ENCODE data around the gene KLC1. TPM values are rescaled to one million over a fixed set of nuclear protein-coding genes. Genes with fewer than 3 reads are reported as not detected.
"Not testable (repeated sequence)": the region's sequence is repeated elsewhere in the genome, so short reads cannot be mapped to it uniquely, and the experiment has no call there.

Gene KLC1
- total RNA-seq, 4 donors from 2014 or later, result 205 to 427 (median 291) TPM

DNA sequence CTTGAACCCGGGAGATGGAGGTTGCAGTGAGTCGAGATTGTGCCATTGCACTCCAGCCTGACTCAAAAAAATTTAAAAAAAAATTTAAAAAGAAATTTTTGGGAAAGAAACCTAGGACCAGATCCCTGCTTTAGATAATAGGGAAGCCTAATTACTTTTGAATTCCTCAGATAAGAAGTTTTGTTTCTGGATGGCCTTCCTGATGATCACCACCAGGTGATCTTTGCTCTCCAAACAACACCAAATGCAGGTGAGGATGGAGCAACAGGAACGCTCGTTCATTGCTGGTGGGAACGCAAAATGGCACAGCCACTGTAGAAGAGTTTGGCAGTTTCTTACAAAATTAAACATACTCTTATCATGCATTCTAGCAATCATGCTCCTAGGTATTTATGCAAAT, 28.5 kb upstream of the KLC1 start:
- Histone ChIP-seq H3K36me3 (no peaks in the 10 kb centered on the region), H3K4me3 (no peak overlapping the region), H3K9me3 (no peaks in the 10 kb centered on the region), H3K4me1 (peaks cover 0 to 3% (median 0%) of the 10 kb centered on the region in 4 donors), H3K27me3 (no peaks in the 10 kb centered on the region), H3K27ac (no peak overlapping the region)
- 93 to 94% methylated on average over 5 of the region's 5 CpGs for WGBS, 2 donors (ENCODE audit: low coverage in 1 of 2)
- DNase-seq, result no peak
- in situ Hi-C loops (cut with MboI; ENCODE audit: low pct_ligation_motif_present in 1 of 4, low pct_unique_long_range_greater_than_20kb in 1 of 4, low sequenced_read_pairs in 3 of 4) (no loop called here), intact Hi-C loops (cut with DNase I; ENCODE audit: low total_unique reads) (no loop called here)
- TF ChIP-seq, protein P1, sequence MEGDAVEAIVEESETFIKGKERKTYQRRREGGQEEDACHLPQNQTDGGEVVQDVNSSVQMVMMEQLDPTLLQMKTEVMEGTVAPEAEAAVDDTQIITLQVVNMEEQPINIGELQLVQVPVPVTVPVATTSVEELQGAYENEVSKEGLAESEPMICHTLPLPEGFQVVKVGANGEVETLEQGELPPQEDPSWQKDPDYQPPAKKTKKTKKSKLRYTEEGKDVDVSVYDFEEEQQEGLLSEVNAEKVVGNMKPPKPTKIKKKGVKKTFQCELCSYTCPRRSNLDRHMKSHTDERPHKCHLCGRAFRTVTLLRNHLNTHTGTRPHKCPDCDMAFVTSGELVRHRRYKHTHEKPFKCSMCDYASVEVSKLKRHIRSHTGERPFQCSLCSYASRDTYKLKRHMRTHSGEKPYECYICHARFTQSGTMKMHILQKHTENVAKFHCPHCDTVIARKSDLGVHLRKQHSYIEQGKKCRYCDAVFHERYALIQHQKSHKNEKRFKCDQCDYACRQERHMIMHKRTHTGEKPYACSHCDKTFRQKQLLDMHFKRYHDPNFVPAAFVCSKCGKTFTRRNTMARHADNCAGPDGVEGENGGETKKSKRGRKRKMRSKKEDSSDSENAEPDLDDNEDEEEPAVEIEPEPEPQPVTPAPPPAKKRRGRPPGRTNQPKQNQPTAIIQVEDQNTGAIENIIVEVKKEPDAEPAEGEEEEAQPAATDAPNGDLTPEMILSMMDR (IDR thresholded peaks at IDR 0.05), result no peak
- TF ChIP-seq EP300 (IDR thresholded peaks at IDR 0.05; ENCODE audit: low read depth) (no peak), POLR2A (IDR thresholded peaks at IDR 0.05) (no peak), POLR2AphosphoS5 (IDR thresholded peaks at IDR 0.05) (no peak)

DNA sequence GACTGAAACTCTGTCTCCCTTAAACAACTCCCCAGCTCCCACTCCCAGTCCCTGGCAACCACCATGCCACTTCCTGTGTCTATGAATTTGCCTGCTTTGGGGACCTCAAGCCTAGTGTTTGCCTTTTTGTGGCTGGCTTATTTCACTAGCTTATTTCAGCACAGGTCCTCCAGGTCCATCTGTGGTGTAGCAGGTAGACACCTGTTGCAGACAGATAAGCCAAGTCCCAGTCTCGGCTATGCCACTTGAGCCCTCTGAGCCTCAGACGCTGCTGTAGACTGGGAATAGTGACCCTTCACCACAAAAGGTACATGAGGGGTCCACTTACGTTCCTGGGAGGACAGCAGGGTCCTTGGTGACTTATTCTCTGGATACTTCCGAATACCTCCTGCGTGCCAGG, 24.4 kb upstream of the KLC1 start:
- no peak for DNase-seq
- no peaks in the 10 kb centered on the region for H3K36me3 ChIP-seq
- peaks cover 13% of the 10 kb centered on the region for H3K27me3 ChIP-seq
- H3K4me1 ChIP-seq, result peaks cover 4 to 22% (median 18%) of the 10 kb centered on the region in 4 donors
- no peak overlapping the region for H3K27ac ChIP-seq
- in situ Hi-C loops (cut with MboI; ENCODE audit: low pct_ligation_motif_present in 1 of 4, low pct_unique_long_range_greater_than_20kb in 1 of 4, low sequenced_read_pairs in 3 of 4) (no loop called here), intact Hi-C loops (cut with DNase I; ENCODE audit: low total_unique reads) (no loop called here)
- TF ChIP-seq POLR2AphosphoS5 (IDR thresholded peaks at IDR 0.05) (no peak), POLR2A (IDR thresholded peaks at IDR 0.05) (no peak), EP300 (IDR thresholded peaks at IDR 0.05; ENCODE audit: low read depth) (no peak)
- TF ChIP-seq, protein P1 (IDR thresholded peaks at IDR 0.05), result no peak
- no peaks in the 10 kb centered on the region for H3K9me3 ChIP-seq
- whole genome bisulfite sequencing, 2 donors (ENCODE audit: low coverage in 1 of 2), result 94 to 100% methylated on average over 2 to 5 of the region's 5 CpGs
- H3K4me3 ChIP-seq, result no peak overlapping the region

DNA sequence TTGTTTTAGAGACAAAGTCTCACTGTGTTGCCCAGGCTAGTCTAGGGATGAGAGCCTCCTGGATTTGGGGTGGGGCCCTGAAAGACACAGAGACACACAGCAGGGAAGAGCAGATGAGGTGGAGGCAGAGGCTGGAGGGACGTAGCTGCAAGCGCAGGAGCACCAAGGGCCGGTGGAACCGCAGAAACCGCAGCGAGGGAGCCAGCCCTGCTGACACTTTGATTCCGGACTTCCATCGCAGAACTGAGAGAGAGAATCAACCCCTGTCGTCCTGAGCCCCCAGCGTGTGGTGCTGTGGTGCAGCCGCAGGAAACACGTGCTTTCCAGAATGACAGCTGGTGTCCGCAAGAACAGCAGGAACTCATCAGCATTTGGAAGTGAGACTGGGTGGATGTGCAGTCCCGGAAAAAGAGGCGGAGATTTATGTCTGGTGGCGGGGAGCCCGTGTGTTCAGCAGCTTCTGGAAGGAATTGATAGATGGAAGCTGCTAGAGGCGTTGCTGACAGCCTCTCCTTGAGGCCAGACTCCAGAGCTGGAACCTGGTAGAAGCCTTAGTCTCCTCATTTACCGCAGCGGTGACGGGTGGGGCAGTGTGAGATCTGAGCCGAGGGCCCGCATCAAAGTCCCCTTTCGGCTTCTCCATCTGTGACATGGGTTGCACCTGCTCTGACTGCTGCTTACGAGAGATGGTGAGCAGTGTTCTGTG, 21.9 kb upstream of the KLC1 start:
- H3K4me1 ChIP-seq, result peaks cover 4 to 22% (median 18%) of the 10 kb centered on the region in 4 donors
- in situ Hi-C loops (cut with MboI; ENCODE audit: low pct_ligation_motif_present in 1 of 4, low pct_unique_long_range_greater_than_20kb in 1 of 4, low sequenced_read_pairs in 3 of 4) (no loop called here), intact Hi-C loops (cut with DNase I; ENCODE audit: low total_unique reads) (no loop called here)
- TF ChIP-seq, protein P1 (IDR thresholded peaks at IDR 0.05), result peak in 2 of 5 experiments; percentile 15 to 22
- TF ChIP-seq POLR2AphosphoS5 (IDR thresholded peaks at IDR 0.05) (peak; percentile 92 to 95 (median 94)), EP300 (IDR thresholded peaks at IDR 0.05; ENCODE audit: low read depth) (no peak), POLR2A (IDR thresholded peaks at IDR 0.05) (no peak)
- peaks cover 13% of the 10 kb centered on the region for H3K27me3 ChIP-seq
- H3K27ac ChIP-seq, result peak overlapping the region in 2 of 4 donors; percentile 31 to 35
- H3K4me3 ChIP-seq, result peak overlapping the region in 2 of 4 donors; percentile 20 to 39
- H3K36me3 ChIP-seq, result no peaks in the 10 kb centered on the region
- peak; percentile 81 for DNase-seq
- H3K9me3 ChIP-seq, result peaks cover 0 to 13% of the 10 kb centered on the region in 2 donors
- 1% methylated on average over 25 of the region's 25 CpGs; no CpG with 5 or more reads in 1 of the 2 donors for WGBS, 2 donors (ENCODE audit: low coverage in 1 of 2)

DNA sequence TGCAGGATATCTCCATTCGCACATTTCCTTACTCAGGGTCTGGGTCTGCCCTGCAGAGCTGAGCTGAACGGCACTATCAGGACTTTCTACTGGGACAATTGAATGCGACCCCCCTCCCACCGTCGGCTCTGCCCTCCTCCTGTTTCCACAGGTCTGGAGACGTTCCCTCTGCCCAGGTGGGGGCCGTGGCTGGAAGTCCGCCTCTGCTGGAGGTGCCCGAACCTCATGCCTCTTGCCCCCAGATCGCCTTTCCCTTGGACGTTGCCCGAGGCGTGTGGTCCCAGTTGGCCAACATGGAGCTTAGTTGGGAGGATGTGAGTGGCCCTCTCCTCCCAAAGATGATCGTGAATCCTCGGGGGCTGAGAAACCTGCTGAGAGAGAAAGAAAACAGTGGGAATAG, 21.2 kb upstream of the KLC1 start:
- in situ Hi-C loops (cut with MboI; ENCODE audit: low pct_ligation_motif_present in 1 of 4, low pct_unique_long_range_greater_than_20kb in 1 of 4, low sequenced_read_pairs in 3 of 4), result no loop called here
- H3K27me3 ChIP-seq, result peaks cover 13% of the 10 kb centered on the region

DNA sequence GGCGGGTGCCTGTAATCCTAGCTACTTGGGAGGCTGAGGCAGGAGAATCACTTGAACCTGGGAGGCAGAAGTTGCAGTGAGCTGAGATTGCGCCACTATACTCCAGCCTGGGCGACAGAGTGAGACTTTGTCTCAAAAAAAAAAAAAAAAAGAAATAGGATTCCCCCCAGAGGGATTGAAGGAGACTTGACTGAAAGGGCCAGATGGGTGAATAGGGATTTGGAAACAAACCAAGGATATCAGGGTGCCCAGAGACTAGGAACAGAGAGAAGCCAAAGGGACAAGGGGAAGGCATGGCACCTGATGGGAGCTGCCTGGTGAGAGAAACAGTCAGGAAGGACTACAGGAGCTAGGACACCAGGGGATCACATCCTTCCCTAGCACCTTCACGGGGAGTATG, 19.9 kb upstream of the KLC1 start:
- H3K9me3 ChIP-seq, result peaks cover 0 to 13% of the 10 kb centered on the region in 2 donors
- DNase-seq; intact Hi-C loops (cut with DNase I; ENCODE audit: low total_unique reads); H3K4me3 ChIP-seq; H3K27ac ChIP-seq; in situ Hi-C loops (cut with MboI; ENCODE audit: low pct_ligation_motif_present in 1 of 4, low pct_unique_long_range_greater_than_20kb in 1 of 4, low sequenced_read_pairs in 3 of 4); H3K36me3 ChIP-seq: not testable (repeated sequence)
- peaks cover 4 to 22% (median 18%) of the 10 kb centered on the region in 4 donors for H3K4me1 ChIP-seq
- 96 to 100% methylated on average over 3 to 4 of the region's 4 CpGs for WGBS, 2 donors (ENCODE audit: low coverage in 1 of 2)
- H3K27me3 ChIP-seq, result peaks cover 13% of the 10 kb centered on the region

More for the DNA sequence above, 21.2 kb upstream of the KLC1 start:
- Histone ChIP-seq H3K36me3 (no peaks in the 10 kb centered on the region), H3K4me3 (peak overlapping the region in 1 of 4 donors; percentile 39), H3K9me3 (peaks cover 0 to 13% of the 10 kb centered on the region in 2 donors), H3K27ac (no peak overlapping the region), H3K4me1 (peaks cover 4 to 22% (median 18%) of the 10 kb centered on the region in 4 donors)
- no peak for TF ChIP-seq POLR2A (IDR thresholded peaks at IDR 0.05)
- TF ChIP-seq POLR2AphosphoS5 (IDR thresholded peaks at IDR 0.05), result no peak
- TF ChIP-seq, protein P1 (IDR thresholded peaks at IDR 0.05), result no peak
- no peak for TF ChIP-seq EP300 (IDR thresholded peaks at IDR 0.05; ENCODE audit: low read depth)
- 40 to 57% methylated on average over 3 to 15 of the region's 15 CpGs for WGBS, 2 donors (ENCODE audit: low coverage in 1 of 2)
- intact Hi-C loops (cut with DNase I; ENCODE audit: low total_unique reads), result no loop called here
- DNase-seq, result no peak

All from transverse colon (tissue), 4 donors.